Loucy (cell line): ENCODE data around the gene CTSA.

Experiments used
- H2AFZ ChIP-seq: fragments of 200-600 bp; sonication (generic); 2 replicates; pipeline ENCODE4 v1.6.0; 2016; ENCODE audit warnings: antibody characterized with exemption, mild to moderate bottlenecking, low read length, moderate library complexity
- H3F3A ChIP-seq: fragments of 200-600 bp; 2 replicates; pipeline ENCODE4 v1.6.0; 2016; ENCODE audit warnings: antibody characterized with exemption, low read depth, mild to moderate bottlenecking
- H3K27me3 ChIP-seq: fragments of 200-600 bp; sonication (generic); 2 replicates; pipeline ENCODE4 v1.6.1; 2014; ENCODE audit warnings: low read length, mild to moderate bottlenecking; ENCODE audit not compliant: insufficient read depth, poor library complexity, severe bottlenecking
- H3K36me3 ChIP-seq: fragments of 200-600 bp; sonication (generic); 2 replicates; pipeline ENCODE4 v1.6.1; 2016; ENCODE audit warnings: low read length; ENCODE audit not compliant: insufficient read depth
- H3K4me1 ChIP-seq: fragments of 200-600 bp; sonication (generic); 2 replicates; pipeline ENCODE4 v1.5.1; 2014; ENCODE audit warnings: low read length, mild to moderate bottlenecking; ENCODE audit not compliant: insufficient read depth, poor library complexity, severe bottlenecking
- H3K4me2 ChIP-seq: fragments of 200-600 bp; sonication (generic); 2 replicates; pipeline ENCODE4 v1.6.0; 2014; ENCODE audit warnings: antibody characterized with exemption, low read length, low read depth, mild to moderate bottlenecking; ENCODE audit not compliant: poor library complexity, severe bottlenecking
- H3K4me3 ChIP-seq: fragments of 200-600 bp; sonication (generic); 2 replicates; pipeline ENCODE4 v1.5.1; 2014; ENCODE audit warnings: low read length, mild to moderate bottlenecking, mixed read lengths; ENCODE audit not compliant: poor library complexity, severe bottlenecking
- H3K79me2 ChIP-seq: fragments of 200-600 bp; sonication (generic); 2 replicates; pipeline ENCODE4 v1.6.1; 2014; ENCODE audit warnings: low read length; ENCODE audit not compliant: insufficient read depth
- H3K9ac ChIP-seq: fragments of 200-600 bp; sonication (generic); 2 replicates; pipeline ENCODE4 v1.6.0; 2014; ENCODE audit warnings: mild to moderate bottlenecking, low read depth, low read length, moderate library complexity; ENCODE audit not compliant: poor library complexity, severe bottlenecking
- H3K9me2 ChIP-seq: fragments of 200-600 bp; sonication (generic); replicated peaks from 2 replicates; pipeline ENCODE4 v1.6.1; 2016; ENCODE audit warnings: low read depth, low read length, mixed read lengths
- H3K9me3 ChIP-seq: fragments of 200-600 bp; sonication (generic); 2 replicates; pipeline ENCODE4 v1.6.1; 2014; ENCODE audit warnings: mild to moderate bottlenecking, antibody characterized with exemption, low read length, low read depth; ENCODE audit not compliant: insufficient read depth
- H4K20me1 ChIP-seq: fragments of 200-600 bp; sonication (generic); 2 replicates; pipeline ENCODE4 v1.6.0; 2014; ENCODE audit warnings: antibody characterized with exemption, low read length, mild to moderate bottlenecking; ENCODE audit not compliant: insufficient read depth, poor library complexity, severe bottlenecking
- CTCF ChIP-seq: fragments of 200-600 bp; sonication (generic); conservative IDR thresholded peaks from 2 replicates; pipeline ENCODE4 v1.5.1; 2014; ENCODE audit warnings: mild to moderate bottlenecking, antibody characterized with exemption, low read length
- EZH2phosphoT487 ChIP-seq: fragments of 200-600 bp; IDR thresholded peaks from 2 replicates; pipeline ENCODE4 v1.6.1; 2018; ENCODE audit warnings: antibody characterized with exemption, mild to moderate bottlenecking, moderate library complexity, borderline replicate concordance

The CTSA gene

DNA sequence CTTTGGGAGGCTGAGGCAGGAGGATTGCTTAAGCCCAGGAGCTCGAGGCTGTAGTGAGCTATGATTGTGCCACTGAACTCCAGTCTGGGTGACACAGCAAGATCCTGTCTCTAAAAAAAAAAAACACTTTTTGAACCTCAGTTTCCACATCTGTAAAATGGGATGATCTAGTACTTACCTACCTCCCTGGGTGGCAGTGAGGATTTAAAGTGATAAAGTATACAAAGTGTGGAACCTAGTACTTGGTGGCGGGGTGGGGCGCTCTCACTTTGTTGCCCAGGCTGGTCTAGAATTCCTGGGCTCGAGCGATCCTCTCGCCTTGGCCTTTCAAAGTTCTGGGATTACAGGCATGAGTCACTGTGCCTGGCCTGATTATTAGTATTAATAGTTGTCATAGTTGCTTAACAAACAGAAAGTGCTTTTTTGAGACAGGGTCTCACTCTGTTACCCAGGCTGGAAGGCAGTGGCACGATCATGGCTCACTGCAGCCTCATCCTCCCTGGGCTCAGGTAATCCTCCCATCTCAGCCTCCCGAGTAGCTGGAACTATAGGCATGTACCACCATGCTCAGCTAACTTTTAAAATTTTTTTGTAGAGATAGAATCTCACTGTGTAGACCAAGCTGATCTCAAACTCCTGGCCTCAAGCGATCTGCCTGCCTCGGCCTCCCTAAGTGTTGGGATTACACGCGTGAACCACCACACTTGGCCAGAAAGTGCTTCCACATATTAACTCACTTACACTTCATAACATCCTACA, 27.8 kb downstream of the CTSA start:
- H3K9ac ChIP-seq = no peak overlapping the region
- no peaks in the 10 kb centered on the region for H4K20me1 ChIP-seq
- no peaks in the 10 kb centered on the region for H3K4me1 ChIP-seq
- no peak overlapping the region for H3K4me2 ChIP-seq
- no peak for TF ChIP-seq CTCF
- TF ChIP-seq EZH2phosphoT487 = no peak
- H3K9me2 ChIP-seq = no peaks in the 10 kb centered on the region
- H3K79me2 ChIP-seq = no peaks in the 10 kb centered on the region
- no peaks in the 10 kb centered on the region for H3K36me3 ChIP-seq
- no peaks in the 10 kb centered on the region for H3K27me3 ChIP-seq
- no peaks in the 10 kb centered on the region for H3F3A ChIP-seq
- no peak overlapping the region for H2AFZ ChIP-seq
- H3K9me3 ChIP-seq = no peaks in the 10 kb centered on the region
- H3K4me3 ChIP-seq = no peak overlapping the region

GRCh38 chr20:45919542-45920399, 28.6 kb downstream of the CTSA start:
- Histone ChIP-seq H3K4me2 (no peak overlapping the region), H3K27me3 (no peaks in the 10 kb centered on the region), H4K20me1 (no peaks in the 10 kb centered on the region), H3K79me2 (no peaks in the 10 kb centered on the region), H2AFZ (no peak overlapping the region), H3K4me1 (no peaks in the 10 kb centered on the region), H3K9me3 (no peaks in the 10 kb centered on the region), H3K9ac (no peak overlapping the region), H3K36me3 (no peaks in the 10 kb centered on the region), H3K9me2 (no peaks in the 10 kb centered on the region), H3F3A (no peaks in the 10 kb centered on the region), H3K4me3 (no peak overlapping the region)
- TF ChIP-seq CTCF (no peak), EZH2phosphoT487 (no peak)

- Histone ChIP-seq H3K4me3 (no peak overlapping the region), H3K9ac (no peak overlapping the region), H3F3A (no peaks in the 10 kb centered on the region), H4K20me1 (no peaks in the 10 kb centered on the region), H3K4me2 (no peak overlapping the region), H3K9me3 (no peaks in the 10 kb centered on the region), H3K27me3 (no peaks in the 10 kb centered on the region), H3K36me3 (no peaks in the 10 kb centered on the region), H2AFZ (no peak overlapping the region), H3K9me2 (no peaks in the 10 kb centered on the region), H3K79me2 (no peaks in the 10 kb centered on the region), H3K4me1 (no peaks in the 10 kb centered on the region)
- TF ChIP-seq EZH2phosphoT487 (no peak), CTCF (no peak)
Measured at GRCh38 chr20:45920462-45921336, 29.6 kb downstream of the CTSA start.
